GM21576 (cell line): ENCODE results near the gene TMEM39A.

Experiments used
- ATAC-seq: cut with Tn5 transposase; IDR thresholded peaks from one replicate; pipeline ENCODE4 v1.9.1; 2021; ENCODE audit warnings: mild to moderate bottlenecking, moderate library complexity; ENCODE audit not compliant: unreplicated experiment

TMEM39A gene, protein sequence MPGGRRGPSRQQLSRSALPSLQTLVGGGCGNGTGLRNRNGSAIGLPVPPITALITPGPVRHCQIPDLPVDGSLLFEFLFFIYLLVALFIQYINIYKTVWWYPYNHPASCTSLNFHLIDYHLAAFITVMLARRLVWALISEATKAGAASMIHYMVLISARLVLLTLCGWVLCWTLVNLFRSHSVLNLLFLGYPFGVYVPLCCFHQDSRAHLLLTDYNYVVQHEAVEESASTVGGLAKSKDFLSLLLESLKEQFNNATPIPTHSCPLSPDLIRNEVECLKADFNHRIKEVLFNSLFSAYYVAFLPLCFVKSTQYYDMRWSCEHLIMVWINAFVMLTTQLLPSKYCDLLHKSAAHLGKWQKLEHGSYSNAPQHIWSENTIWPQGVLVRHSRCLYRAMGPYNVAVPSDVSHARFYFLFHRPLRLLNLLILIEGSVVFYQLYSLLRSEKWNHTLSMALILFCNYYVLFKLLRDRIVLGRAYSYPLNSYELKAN

DNA sequence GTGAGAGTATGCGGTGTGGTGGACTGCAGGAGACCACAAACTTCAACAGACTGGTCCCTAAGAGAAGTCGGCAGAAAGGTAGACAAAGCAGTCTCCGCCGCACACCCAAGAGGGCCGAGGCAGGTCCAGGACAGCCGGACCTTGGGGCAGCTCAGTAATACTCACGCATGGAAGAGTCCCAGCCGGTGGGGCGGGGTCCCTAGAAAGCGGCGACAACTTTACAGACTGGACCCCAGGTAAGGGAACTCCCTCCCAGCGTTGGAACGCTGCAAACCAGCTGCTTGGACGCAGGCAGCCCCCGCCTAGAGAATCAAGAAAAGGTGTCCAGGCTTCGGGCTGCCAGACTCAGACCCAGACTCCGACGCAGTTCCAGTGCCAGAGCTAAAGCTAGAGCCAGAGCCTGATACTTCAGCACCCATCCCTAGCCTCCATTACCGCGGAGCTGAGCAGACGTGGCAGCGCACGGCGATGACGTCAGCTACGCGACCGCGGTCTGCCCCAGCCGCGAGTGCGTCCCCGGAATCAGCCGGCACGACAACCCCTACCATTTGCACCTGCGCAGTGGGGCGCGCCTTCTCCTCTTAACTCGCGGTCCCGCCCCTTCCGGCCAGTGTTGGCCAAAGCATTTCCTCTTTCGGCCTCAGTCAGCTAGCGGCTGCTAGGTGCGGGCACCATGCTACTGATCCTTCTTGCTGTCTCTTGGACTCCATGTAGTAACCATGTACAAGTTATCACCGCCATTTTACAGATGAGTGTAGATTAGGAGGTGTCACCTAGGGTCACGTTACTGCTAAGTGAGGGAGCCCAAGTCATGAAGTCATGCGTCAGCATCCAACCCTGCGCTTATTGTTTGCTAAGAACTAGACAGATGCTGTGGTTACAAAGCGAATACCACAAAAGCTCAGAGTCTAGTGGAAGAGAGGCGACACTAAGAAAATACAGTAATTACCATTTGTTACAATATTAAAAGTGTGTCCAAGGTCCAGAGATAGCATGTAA is at the start of gene TMEM39A:
TMEM39A (minus strand) TSS at position 445 of the 999 bp plus-strand sequence. CDS start 1,541 bp downstream, outside the sequence.
- ATAC-seq = peak; percentile 90

DNA sequence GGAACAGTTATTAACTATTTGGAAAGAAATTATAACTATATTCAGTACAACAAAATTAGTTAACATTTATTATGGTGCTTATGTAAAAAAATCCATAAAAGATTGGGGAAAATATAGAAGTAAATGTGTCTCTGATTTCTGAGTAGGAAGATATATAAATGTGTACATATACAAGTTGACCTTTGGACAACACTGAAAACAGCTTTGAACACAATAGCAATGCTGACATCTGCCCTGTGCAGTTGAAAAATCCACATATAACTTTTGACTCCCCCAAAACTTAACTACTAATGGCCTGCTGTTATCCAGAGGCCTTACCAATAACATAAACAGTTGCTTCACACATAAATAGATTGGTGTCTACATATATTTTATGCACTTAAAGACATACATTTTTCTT is 47.3 kb upstream of the TMEM39A start:
- no peak for ATAC-seq

DNA sequence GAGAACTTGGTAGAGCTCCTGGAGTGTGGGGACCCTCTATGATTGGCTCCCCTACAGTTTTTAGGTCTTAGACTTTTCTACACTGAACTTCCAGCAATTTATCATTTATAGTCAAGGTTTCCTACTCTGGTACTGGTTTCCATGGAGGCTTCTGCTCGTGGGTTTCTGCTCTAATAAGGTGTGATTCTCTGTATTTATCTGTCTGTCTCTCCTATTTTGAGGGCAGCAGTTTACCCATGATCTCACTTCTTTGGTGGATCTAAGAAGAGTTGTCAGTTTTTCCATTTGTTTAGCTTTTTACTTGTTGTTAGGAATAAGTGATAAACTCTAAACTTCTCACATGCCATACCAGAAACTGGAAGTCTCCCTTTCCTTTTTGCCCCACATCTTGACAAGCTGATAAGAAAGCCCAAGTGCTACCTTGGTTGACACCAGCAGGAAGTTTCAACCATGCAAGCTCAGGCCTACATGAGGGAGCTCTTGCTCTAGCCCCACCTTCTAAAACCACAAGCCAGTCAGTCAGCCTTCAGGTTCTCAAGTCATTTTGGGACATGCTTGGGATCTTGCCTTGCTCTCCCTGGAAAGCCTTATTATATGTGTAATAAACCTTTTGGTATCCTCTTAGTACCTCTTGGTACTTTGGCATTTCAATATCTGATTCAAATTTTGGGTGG is 44.9 kb upstream of the TMEM39A start:
- ATAC-seq = no peak

DNA sequence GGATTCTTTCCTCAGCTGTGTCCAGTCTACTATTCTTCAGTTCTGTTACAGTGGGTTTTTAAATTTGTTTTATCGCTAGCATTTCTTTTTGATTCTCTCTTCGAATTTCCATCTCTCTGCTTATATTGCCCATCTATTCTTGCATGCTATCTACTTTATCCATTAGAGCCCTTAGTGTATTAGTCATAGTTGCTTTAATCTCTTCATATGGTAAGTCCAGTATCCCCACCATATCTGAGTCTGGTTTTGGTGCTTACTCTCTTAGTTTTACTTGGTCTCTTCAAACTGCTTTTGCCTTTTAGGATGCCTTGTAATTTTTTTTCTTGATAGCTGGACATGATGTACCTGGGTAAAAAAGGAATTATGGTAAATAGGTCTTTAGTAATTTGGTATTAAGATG is 44.0 kb upstream of the TMEM39A start:
- no peak for ATAC-seq

DNA sequence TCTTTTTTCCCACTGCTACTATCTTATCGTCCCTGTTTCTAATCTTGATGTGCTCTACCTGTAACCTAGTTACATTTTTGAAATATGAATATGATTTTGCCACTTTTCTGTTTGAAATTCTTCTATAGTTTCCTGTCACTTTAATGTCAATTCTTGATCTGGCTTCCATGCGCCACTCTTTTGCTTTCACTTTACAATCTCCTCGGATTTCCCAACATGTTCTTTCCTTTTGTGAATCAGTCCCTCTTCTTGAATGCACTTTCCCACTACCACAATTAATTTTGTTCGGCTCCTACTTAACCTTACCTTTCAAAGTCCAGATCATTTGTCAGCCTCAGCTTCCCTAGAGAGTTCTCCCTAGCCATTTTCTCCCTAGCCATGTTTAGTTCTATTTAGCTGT is 43.2 kb upstream of the TMEM39A start:
- no peak for ATAC-seq

DNA sequence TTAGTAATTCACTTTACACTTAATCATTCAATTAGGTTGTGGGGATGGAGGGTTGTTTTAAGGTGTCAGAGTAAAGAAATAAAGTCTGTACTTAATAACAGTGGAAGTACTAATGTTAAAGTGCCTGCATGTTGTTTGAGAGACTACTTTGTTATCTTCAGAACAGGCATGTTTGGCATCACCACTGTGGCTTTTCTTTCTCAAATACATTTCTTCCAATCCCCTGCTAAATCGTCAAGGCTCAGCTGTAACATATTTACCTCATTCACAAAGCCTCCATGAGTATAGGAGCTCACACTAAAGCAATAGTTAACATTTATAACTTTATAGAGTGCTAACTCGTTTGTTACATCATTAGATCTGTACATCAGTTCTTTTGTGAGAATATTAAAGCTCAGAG is 37.5 kb upstream of the TMEM39A start:
- ATAC-seq = no peak

DNA sequence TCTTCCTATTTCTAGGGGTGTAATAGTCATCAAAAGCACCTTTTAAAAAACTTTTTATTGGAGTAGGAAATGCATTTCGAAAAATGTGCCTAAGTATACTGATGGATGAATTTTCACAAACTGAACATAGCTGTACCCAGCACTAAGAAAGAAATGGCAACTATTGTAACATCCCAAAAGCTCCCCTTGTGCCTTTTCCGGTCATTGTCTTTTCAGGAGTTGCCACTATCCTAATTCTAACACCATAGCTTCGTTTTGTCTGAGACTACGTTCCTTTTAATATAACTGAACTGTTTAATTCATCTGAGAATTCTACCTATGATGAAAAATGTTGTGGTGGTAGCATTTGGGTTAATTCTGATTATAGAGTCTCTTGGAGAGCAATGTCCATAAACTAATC is 36.9 kb upstream of the TMEM39A start:
- ATAC-seq = no peak

DNA sequence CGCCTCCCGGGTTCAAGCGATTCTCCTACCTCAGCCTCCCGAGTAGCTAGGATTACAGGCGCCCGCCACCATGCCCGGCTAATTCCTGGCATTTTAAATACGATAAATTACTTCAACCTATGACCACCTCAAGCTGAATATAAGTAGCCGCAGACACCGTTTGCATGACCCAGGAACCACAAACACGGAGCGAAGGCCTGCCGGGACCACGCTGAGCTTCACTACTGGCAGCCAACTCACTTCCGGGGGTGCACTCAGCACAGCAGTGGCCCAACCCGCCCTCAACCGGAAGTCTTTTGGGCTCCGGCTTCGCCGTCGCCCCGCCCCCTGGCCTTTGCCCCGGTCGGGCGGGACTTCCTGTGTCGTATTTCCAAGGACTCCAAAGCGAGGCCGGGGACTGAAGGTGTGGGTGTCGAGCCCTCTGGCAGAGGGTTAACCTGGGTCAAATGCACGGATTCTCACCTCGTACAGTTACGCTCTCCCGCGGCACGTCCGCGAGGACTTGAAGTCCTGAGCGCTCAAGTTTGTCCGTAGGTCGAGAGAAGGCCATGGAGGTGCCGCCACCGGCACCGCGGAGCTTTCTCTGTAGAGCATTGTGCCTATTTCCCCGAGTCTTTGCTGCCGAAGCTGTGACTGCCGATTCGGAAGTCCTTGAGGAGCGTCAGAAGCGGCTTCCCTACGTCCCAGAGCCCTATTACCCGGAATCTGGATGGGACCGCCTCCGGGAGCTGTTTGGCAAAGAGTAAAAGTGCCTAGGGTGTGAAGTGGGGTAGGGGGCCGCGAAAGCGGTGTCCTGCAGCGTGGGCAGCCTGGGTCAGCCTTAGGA is 35.0 kb upstream of the TMEM39A start, which contains the start of gene TIMMDC1:
TIMMDC1 (plus strand) TSS at position 362 of the 826 bp plus-strand sequence; CDS start at position 549, 187 bp downstream.
- ATAC-seq = peak; percentile 98

DNA sequence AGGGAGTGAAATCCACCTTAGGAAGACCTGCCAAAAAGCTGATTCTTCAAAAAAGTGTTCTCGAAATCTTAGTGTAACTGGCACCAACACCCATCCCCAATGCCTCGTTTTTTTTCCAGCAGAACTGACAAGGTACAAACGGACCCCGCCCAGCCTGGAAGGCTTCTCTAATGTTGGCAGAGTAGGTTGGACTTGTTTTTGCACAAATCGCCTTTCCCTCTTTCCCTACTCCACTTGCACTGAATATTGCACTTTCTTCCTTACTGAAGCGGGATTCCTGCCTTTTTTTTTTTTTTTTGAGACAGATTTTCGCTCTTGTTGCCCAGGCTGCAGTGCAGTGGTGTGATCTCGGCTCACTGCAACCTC is 34.4 kb upstream of the TMEM39A start:
- no peak for ATAC-seq

DNA sequence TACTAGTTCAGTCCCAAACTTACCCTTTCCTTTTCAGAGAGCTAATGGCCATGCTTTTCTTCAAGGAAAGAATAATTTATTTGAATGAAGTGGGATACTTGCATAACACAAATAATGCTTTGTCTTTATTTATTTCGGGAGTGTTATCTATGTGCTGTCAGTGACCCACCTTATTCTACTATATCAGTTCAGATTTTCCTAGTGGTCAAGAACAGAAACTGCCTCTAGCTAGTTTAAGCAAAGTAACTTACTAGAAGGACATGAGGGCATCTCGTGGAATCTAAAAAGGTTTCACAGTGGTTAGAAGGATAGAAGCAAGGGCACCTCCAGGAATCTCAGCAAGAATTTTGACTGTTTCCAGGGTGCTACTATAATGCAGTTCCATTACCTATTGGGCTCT is 31.2 kb upstream of the TMEM39A start:
- ATAC-seq = no peak

DNA sequence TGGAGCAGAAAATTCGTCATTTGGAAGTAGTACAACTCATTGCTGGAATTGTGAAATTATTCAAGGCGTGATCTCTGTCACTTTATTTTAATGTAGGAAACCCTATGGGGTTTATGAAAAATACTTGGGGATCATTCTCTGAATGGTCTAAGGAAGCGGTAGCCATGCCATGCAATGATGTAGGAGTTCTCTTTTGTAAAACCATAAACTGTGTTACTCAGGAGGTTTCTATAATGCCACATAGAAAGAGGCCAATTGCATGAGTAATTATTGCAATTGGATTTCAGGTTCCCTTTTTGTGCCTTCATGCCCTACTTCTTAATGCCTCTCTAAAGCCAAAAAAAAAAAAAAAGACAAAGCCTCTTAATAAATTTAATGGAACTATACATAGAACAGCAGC is 29.4 kb upstream of the TMEM39A start:
- ATAC-seq = no peak

DNA sequence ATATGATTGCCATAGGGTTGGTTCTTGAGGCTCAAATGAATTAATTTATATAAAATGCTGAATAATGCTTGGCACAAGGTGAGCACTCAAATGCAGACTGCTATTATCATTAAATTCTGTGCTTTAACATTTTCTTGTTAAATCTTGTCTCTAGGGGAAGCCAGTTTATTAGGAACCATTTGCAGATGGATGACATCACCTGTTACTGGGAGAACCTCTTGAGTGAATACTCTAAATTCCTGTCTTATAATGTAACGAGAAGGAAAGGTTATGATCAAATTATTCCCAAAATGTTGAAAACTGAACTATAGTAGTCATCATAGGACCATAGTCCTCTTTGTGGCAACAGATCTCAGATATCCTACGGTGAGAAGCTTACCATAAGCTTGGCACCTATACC is 28.7 kb upstream of the TMEM39A start:
- ATAC-seq = no peak

DNA sequence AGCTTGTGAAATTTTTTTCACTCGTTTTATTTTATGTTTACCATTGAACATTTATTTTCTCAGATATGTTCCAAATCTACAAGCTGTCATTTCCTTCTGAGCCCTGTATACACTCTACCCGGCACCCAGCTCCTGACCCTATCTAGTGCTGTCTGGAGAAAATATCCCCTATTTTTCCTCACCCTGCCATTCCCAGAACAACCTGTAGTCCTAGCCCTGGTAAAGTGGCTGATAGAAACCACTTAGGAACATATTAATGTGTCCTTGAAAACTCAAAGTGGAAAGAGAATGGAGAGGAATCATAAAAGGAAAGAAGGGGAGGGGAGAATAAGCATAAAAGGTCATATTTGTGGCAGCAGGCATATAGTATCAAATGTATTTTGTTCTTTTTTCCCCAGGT is 26.7 kb upstream of the TMEM39A start:
- ATAC-seq = no peak

DNA sequence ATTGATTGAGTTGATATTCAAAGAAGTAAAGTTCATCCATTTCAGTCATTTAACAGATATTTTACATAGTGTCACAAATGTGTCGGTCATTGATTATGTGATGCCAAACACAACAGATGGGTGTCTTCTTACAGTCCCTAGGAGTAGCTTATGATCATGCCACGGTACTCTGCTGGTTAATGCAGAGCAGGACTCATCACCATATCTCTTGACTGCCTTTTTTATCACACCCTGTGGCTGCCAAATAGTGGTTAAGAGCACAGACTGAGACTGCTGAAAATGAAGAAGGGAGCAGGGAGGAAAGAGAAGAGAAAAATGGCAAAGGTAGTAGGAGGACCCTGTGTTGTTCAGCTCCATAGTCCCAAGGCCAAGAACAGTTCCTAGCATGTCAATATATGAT is 22.1 kb upstream of the TMEM39A start:
- no peak for ATAC-seq

DNA sequence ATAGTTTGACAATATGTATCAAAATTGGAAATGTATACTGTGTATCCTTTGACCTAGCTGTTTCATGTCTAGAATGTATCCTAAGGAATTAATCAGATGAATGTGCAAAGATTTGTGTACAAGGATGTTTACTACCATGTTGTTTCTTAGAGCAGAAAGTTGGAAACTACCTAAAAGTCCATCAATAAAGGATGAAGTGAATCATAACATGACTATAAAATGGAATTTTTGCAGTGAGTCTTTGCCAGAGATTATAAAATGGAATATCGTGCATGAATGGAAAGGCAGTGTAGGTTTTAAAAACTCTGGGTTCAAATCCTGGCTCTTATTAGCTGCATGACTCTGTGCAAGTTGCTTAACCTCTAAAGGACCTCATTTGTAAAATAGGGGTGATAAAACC is 19.7 kb upstream of the TMEM39A start:
- ATAC-seq = no peak

DNA sequence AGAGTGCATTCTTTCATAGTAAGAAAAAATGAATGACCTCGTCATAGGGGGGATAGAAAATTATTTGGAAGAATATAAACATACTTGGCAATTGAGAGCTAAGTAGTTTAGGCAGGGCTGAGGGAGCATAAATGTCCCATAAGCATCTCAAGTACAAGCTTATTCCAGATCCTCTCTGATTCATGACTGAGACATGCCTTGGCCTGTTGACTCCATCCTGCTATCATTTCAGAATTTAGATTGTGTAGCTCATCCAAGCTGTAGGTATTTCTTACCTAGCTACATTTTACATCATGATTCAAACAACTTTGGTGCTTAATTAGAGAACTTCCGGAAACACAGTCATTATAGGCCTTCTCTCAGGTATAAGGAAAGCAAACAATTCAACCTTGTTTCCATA is 17.7 kb upstream of the TMEM39A start:
- ATAC-seq = no peak

DNA sequence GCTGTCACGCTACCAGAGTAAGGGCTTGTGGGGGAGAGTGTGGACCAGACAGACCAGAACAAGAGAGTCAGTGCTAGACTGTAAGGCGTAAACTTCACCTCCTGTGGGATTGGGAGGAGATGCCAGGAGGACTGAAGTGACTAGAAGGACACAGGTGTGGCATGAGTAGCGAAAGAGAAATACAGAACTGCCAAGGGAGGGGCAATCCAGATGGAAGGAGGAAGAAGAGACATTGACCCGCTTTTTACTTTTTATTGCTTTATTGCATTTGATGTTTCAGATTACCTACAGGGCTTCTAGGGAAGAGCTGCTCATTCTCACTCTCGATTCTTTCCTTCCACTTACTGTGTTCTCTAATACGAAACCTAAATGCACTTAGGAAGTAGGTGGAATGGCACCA is 7.5 kb upstream of the TMEM39A start:
- ATAC-seq = no peak

DNA sequence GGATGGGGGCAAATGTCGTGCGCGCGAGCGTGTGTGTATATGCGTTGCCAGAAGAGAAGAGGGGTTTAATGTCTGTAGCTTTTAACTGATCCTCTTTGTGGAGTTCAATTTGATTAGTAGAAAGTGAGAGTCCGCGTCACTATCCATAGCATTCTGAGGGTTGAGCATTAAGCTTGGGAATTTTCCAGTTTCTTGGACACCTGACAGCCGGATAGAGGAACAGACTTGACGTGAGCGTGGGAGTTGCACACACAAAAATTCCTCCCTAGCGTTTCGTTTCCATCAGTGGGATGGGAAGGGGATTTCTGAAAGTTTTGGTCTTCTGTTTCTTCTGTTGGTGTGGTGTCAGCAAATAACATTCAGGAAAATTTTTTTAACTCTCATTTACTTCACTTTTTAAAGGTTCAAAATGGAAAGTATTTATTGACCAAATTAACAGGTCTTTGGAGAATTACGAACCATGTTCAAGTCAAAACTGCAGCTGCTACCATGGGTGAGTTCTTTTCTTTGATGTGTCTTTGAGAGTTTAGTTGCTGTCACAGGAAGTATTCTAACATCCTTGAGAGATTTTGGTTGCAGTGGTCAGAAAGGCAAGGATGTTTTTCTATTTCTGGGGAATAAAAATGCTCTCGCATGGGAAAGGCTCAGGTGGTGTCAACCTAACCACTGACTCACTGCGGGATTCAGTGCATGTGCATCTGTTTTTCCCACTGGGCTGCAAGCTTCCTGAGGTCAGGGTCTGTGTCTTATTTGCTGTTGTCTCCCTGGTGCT is 6.2 kb upstream of the TMEM39A start:
- ATAC-seq = no peak

DNA sequence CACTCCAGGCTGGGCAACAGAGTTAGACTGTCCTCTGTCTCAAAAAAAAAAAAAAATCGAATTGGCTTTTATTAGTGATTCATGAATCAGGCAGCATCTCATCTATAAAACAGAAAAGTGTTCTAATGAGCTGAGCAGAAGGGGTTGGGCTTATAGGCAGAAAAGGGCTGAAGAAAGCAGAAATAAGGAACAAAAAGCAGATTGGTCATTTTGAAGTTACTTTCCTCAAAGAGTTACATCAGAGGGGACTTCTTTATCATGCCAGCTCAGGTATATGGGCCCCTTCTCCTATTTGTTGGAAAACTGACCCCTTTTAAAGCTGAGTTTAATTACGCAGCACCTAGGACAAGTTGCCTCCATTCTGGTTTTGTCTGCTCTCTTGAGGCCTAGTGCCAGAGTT is 4.6 kb upstream of the TMEM39A start:
- ATAC-seq = no peak
